SK-N-SH treated with all-trans-retinoic acid at 6 μM for 48 hours (cell line): ENCODE data around the gene GAMT.

ENCODE experiments used
- ATAC-seq: fragments of 200-7000 bp; cut with Tn5 transposase; 3 replicates; pipeline ENCODE4 v1.9.1; 2020; ENCODE audit warnings: mild to moderate bottlenecking, moderate library complexity
- BACH2 ChIP-seq: fragments of 250-450 bp; sonication (Bioruptor Pico); IDR thresholded peaks from 2 replicates; pipeline ENCODE4 v1.9.0; 2021; ENCODE audit warnings: mild to moderate bottlenecking, borderline replicate concordance
- CSDC2 ChIP-seq: fragments of 250-450 bp; sonication (Bioruptor Pico); IDR thresholded peaks from 2 replicates; pipeline ENCODE4 v1.5.0; 2020; ENCODE audit warnings: mild to moderate bottlenecking, moderate library complexity
- CSRNP3 ChIP-seq: fragments of 250-450 bp; sonication (Bioruptor Pico); IDR thresholded peaks from 2 replicates; pipeline ENCODE4 v1.5.1; 2021; ENCODE audit warnings: mild to moderate bottlenecking, moderate library complexity
- ESRRG ChIP-seq: fragments of 250-450 bp; sonication (Bioruptor Pico); IDR thresholded peaks from 2 replicates; pipeline ENCODE4 v1.6.1; 2021; ENCODE audit warnings: mild to moderate bottlenecking
- GLIS3 ChIP-seq: fragments of 250-450 bp; sonication (Bioruptor Pico); IDR thresholded peaks from 2 replicates; pipeline ENCODE4 v1.5.0; 2020; ENCODE audit warnings: mild to moderate bottlenecking, moderate library complexity
- POU6F1 ChIP-seq: fragments of 250-450 bp; sonication (Bioruptor Pico); IDR thresholded peaks from 2 replicates; pipeline ENCODE4 v1.8.0; 2021; ENCODE audit warnings: low read depth, mild to moderate bottlenecking, moderate library complexity, borderline replicate concordance
- PPARA ChIP-seq: fragments of 250-450 bp; sonication (Bioruptor Pico); IDR thresholded peaks from 2 replicates; pipeline ENCODE4 v1.5.0; 2020; ENCODE audit warnings: mild to moderate bottlenecking, borderline replicate concordance
- SNAI2 ChIP-seq: fragments of 250-450 bp; sonication (Bioruptor Pico); IDR thresholded peaks from 2 replicates; pipeline ENCODE4 v1.5.0; 2020; ENCODE audit warnings: mild to moderate bottlenecking, moderate library complexity
- TCF4 ChIP-seq: fragments of 250-450 bp; sonication (Bioruptor Pico); IDR thresholded peaks from 2 replicates; pipeline ENCODE4 v1.8.0; 2021; ENCODE audit warnings: mild to moderate bottlenecking, moderate library complexity, borderline replicate concordance
- TOX ChIP-seq: fragments of 250-450 bp; sonication (Bioruptor Pico); IDR thresholded peaks from 2 replicates; pipeline ENCODE4 v1.8.0; 2021; ENCODE audit warnings: mild to moderate bottlenecking, moderate library complexity, borderline replicate concordance
- TSHZ2 ChIP-seq: fragments of 250-450 bp; sonication (Bioruptor Pico); IDR thresholded peaks from 2 replicates; pipeline ENCODE4 v1.5.0; 2020; ENCODE audit warnings: mild to moderate bottlenecking, moderate library complexity
- ZC3H10 ChIP-seq: fragments of 250-450 bp; sonication (Bioruptor Pico); IDR thresholded peaks from 2 replicates; pipeline ENCODE4 v1.5.1; 2021; ENCODE audit warnings: mild to moderate bottlenecking, moderate library complexity
- ZFP3 ChIP-seq: fragments of 250-450 bp; sonication (Bioruptor Pico); IDR thresholded peaks from 2 replicates; pipeline ENCODE4 v1.5.0; 2020; ENCODE audit warnings: mild to moderate bottlenecking, moderate library complexity
- ZFP30 ChIP-seq: fragments of 450-650 bp; formaldehyde crosslinking; IDR thresholded peaks from 2 replicates; pipeline ENCODE4 v1.5.0; 2022; ENCODE audit warnings: mild to moderate bottlenecking, moderate library complexity
- ZNF70 ChIP-seq: fragments of 450-650 bp; formaldehyde crosslinking; IDR thresholded peaks from 2 replicates; pipeline ENCODE4 v1.5.0; 2020; ENCODE audit warnings: mild to moderate bottlenecking, moderate library complexity
- TF ChIP-seq, protein P1 (sequence below): fragments of 250-450 bp; sonication (Bioruptor Pico); IDR thresholded peaks from 2 replicates; pipeline ENCODE4 v1.5.1; 2020; ENCODE audit warnings: low read depth, mild to moderate bottlenecking, moderate library complexity

Gene GAMT

GRCh38 chr19:1397838-1398237 lies 3.5 kb downstream of the GAMT start (continued):
- TF ChIP-seq ZC3H10 = no peak
- no peak for TF ChIP-seq ZFP30 (CRISPR knock-in tag)
- TF ChIP-seq ESRRG = no peak
- TF ChIP-seq ZFP3 = no peak
- no peak for TF ChIP-seq GLIS3 (CRISPR knock-in tag)

GRCh38 chr19:1396768-1397679 lies 4.3 kb downstream of the GAMT start:
- ATAC-seq = no peak
- TF ChIP-seq TCF4 (no peak), ESRRG (no peak), ZNF70 (CRISPR knock-in tag) (no peak), SNAI2 (no peak), TSHZ2 (CRISPR knock-in tag) (no peak)

GRCh38 chr19:1396019-1396767 lies 5.1 kb downstream of the GAMT start:
- TF ChIP-seq, protein P1, sequence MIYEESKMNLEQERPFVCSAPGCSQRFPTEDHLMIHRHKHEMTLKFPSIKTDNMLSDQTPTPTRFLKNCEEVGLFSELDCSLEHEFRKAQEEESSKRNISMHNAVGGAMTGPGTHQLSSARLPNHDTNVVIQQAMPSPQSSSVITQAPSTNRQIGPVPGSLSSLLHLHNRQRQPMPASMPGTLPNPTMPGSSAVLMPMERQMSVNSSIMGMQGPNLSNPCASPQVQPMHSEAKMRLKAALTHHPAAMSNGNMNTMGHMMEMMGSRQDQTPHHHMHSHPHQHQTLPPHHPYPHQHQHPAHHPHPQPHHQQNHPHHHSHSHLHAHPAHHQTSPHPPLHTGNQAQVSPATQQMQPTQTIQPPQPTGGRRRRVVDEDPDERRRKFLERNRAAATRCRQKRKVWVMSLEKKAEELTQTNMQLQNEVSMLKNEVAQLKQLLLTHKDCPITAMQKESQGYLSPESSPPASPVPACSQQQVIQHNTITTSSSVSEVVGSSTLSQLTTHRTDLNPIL (CRISPR knock-in tag) = no peak
- no peak for TF ChIP-seq BACH2 (CRISPR knock-in tag)
- no peak for TF ChIP-seq SNAI2
- TF ChIP-seq ZFP30 (CRISPR knock-in tag) = no peak
- no peak for TF ChIP-seq TOX (CRISPR knock-in tag)
- TF ChIP-seq ESRRG = no peak
- no peak for TF ChIP-seq PPARA
- no peak for TF ChIP-seq GLIS3 (CRISPR knock-in tag)
- TF ChIP-seq TSHZ2 (CRISPR knock-in tag) = no peak
- TF ChIP-seq ZNF70 (CRISPR knock-in tag) = no peak
- no peak for TF ChIP-seq CSRNP3 (CRISPR knock-in tag)
- no peak for TF ChIP-seq CSDC2 (CRISPR knock-in tag)
- no peak for TF ChIP-seq POU6F1 (CRISPR knock-in tag)
- TF ChIP-seq ZFP3 = no peak
- TF ChIP-seq TCF4 = no peak
- ATAC-seq = no peak
